ENCODE measurements around the gene LENG8.

LENG8 gene

DNA sequence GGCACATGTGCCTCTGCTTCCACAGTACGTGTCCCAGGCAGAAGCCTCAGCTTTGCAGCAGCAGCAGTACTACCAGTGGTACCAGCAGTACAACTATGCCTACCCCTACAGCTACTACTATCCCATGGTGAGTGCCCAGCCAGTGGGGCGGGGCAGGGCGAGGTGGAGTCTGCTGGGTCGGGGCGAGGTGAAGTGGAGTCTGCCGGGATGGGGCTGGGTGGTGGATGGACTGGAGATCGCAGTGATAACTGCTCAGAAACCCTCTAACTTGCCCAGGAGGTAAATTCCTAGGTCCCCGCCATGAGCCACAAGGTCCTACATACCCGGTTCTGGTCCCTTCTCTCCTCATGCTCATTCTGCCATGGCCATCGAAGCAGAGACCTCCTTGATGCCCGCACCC, 3.6 kb downstream of the LENG8 start:
- Histone ChIP-seq H3K27me3 (ENCODE audit: control insufficient read depth, insufficient read depth, low read length) (no peaks in the 10 kb centered on the region), H3K4me3 (ENCODE audit: low read depth, low read length) (no peak overlapping the region), H3K4me1 (peaks cover 13% of the 10 kb centered on the region), H3K9me3 (ENCODE audit: control insufficient read depth, low read length) (no peaks in the 10 kb centered on the region), H3K79me2 (peaks cover 57% of the 10 kb centered on the region), H3K36me3 (ENCODE audit: control insufficient read depth, insufficient read depth, low read length) (no peaks in the 10 kb centered on the region), H2AFZ (no peak overlapping the region), H3K9ac (no peak overlapping the region), H3K27ac (no peak overlapping the region), H3K4me2 (ENCODE audit: low read length) (no peak overlapping the region)
- no peak for TF ChIP-seq CTCF (IDR thresholded peaks at IDR 0.05)

GRCh38 chr19:54453921-54454780, 5.2 kb downstream of the LENG8 start:
- Histone ChIP-seq H3K4me1 (peaks cover 13% of the 10 kb centered on the region), H3K4me2 (ENCODE audit: low read length) (no peak overlapping the region), H3K36me3 (ENCODE audit: control insufficient read depth, insufficient read depth, low read length) (no peaks in the 10 kb centered on the region), H2AFZ (no peak overlapping the region), H3K27me3 (ENCODE audit: control insufficient read depth, insufficient read depth, low read length) (no peaks in the 10 kb centered on the region), H3K4me3 (ENCODE audit: low read depth, low read length) (no peak overlapping the region), H3K79me2 (peaks cover 63% of the 10 kb centered on the region), H3K9me3 (ENCODE audit: control insufficient read depth, low read length) (no peaks in the 10 kb centered on the region), H3K9ac (no peak overlapping the region), H3K27ac (no peak overlapping the region)
- TF ChIP-seq CTCF (IDR thresholded peaks at IDR 0.05), result no peak

- no peaks in the 10 kb centered on the region for H3K9me3 ChIP-seq (ENCODE audit: control insufficient read depth, low read length)
- no peak overlapping the region for H3K9ac ChIP-seq
- H3K4me1 ChIP-seq, result peaks cover 13% of the 10 kb centered on the region
- no peaks in the 10 kb centered on the region for H3K36me3 ChIP-seq (ENCODE audit: control insufficient read depth, insufficient read depth, low read length)
- H3K4me3 ChIP-seq (ENCODE audit: low read depth, low read length), result no peak overlapping the region
- no peak for TF ChIP-seq CTCF (IDR thresholded peaks at IDR 0.05)
- H3K4me2 ChIP-seq (ENCODE audit: low read length), result no peak overlapping the region
- peaks cover 57% of the 10 kb centered on the region for H3K79me2 ChIP-seq
- no peak overlapping the region for H3K27ac ChIP-seq
- H2AFZ ChIP-seq, result no peak overlapping the region
- no peaks in the 10 kb centered on the region for H3K27me3 ChIP-seq (ENCODE audit: control insufficient read depth, insufficient read depth, low read length)
Measured at GRCh38 chr19:54454781-54455675, 6.0 kb downstream of the LENG8 start.

DNA sequence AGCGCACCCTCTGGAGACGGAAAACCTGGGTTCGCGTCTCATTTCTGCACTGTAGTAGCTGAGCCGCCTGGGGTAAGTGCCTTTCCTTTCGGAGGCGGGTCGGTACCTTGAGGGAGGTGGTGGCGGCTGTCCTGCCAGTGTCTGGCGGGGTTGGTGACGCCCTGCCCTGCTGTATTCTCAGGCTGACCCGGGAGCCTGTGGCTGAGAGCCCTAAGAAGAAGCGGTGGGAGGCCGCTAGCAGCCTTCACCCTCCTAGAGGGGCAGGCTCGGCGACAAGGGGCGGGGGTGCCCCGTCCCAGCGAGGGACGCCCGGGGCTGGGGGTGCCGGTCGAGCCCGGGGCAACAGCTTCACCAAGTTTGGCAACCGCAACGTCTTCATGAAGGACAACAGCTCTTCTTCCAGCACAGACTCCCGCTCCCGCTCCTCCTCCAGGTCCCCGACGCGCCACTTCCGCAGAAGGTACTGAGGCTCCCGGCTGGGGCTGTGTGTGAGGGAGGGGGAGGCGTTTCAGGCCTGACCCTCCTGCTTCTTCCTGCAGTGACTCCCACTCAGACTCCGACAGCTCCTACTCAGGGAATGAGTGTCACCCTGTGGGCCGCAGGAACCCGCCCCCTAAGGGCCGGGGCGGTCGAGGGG, 6.9 kb downstream of the LENG8 start:
- H3K27ac ChIP-seq, result no peak overlapping the region
- H3K9ac ChIP-seq, result no peak overlapping the region
- H3K27me3 ChIP-seq (ENCODE audit: control insufficient read depth, insufficient read depth, low read length), result no peaks in the 10 kb centered on the region
- peaks cover 48% of the 10 kb centered on the region for H3K79me2 ChIP-seq
- H3K9me3 ChIP-seq (ENCODE audit: control insufficient read depth, low read length), result no peaks in the 10 kb centered on the region
- no peak overlapping the region for H3K4me2 ChIP-seq (ENCODE audit: low read length)
- no peaks in the 10 kb centered on the region for H3K36me3 ChIP-seq (ENCODE audit: control insufficient read depth, insufficient read depth, low read length)
- H3K4me3 ChIP-seq (ENCODE audit: low read depth, low read length), result no peak overlapping the region
- peaks cover 6% of the 10 kb centered on the region for H3K4me1 ChIP-seq
- no peak overlapping the region for H2AFZ ChIP-seq
- TF ChIP-seq CTCF (IDR thresholded peaks at IDR 0.05), result no peak

All from parathyroid adenoma (tissue), 2 donors.